Measurements from ENCODE around the gene IL4R. TPM values are rescaled to one million over a fixed set of nuclear protein-coding genes. Genes with fewer than 3 reads are reported as not detected.

The IL4R gene
- total RNA-seq, 1 experiment from 2014 or later: 25.1 TPM

DNA sequence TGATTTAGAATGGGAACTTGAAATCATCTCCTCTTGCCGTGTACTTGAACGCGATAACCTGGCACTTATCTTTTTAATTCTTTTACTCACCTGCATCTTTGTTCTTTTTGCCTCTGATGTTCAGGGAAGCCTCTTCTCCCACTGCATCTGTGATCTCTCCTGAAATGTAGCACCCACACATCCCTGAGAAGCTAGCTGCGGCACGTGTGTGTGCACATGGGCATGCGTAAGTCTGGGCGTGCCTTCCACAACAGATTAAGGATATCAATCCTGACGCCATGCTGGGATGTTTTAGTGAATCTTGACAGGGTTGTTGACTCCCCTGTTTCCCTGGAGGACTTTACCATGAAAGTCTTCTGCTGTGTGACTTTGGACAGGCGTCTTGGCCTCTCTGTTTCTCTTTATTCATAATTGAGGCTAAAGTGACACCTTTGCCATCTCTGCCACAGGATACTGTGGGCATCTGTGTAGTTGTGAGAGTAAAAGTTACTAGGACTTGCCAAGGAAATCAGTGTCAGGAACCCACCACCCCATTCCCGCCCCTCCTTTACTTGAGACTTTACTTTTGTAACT lies 20.5 kb downstream of the IL4R start:
- H3K9me3 ChIP-seq (ENCODE audit: low read length): no peaks in the 10 kb centered on the region
- no peaks in the 10 kb centered on the region for H3F3A ChIP-seq (ENCODE audit: low read length, unreplicated experiment)
- no peak overlapping the region for H3K27ac ChIP-seq (ENCODE audit: low read length)
- no peak for ATAC-seq
- BruUV-seq (replicated peaks): no TSS peak
- H4K20me1 ChIP-seq (ENCODE audit: low read length): no peaks in the 10 kb centered on the region
- H3K9ac ChIP-seq (ENCODE audit: low read length): no peak overlapping the region
- H3K27me3 ChIP-seq (ENCODE audit: low read length): no peaks in the 10 kb centered on the region
- H2AFZ ChIP-seq (ENCODE audit: low read length): no peak overlapping the region
- TF ChIP-seq, protein P1, sequence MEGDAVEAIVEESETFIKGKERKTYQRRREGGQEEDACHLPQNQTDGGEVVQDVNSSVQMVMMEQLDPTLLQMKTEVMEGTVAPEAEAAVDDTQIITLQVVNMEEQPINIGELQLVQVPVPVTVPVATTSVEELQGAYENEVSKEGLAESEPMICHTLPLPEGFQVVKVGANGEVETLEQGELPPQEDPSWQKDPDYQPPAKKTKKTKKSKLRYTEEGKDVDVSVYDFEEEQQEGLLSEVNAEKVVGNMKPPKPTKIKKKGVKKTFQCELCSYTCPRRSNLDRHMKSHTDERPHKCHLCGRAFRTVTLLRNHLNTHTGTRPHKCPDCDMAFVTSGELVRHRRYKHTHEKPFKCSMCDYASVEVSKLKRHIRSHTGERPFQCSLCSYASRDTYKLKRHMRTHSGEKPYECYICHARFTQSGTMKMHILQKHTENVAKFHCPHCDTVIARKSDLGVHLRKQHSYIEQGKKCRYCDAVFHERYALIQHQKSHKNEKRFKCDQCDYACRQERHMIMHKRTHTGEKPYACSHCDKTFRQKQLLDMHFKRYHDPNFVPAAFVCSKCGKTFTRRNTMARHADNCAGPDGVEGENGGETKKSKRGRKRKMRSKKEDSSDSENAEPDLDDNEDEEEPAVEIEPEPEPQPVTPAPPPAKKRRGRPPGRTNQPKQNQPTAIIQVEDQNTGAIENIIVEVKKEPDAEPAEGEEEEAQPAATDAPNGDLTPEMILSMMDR (conservative IDR thresholded peaks at IDR 0.05; ENCODE audit: low read depth, low read length): no peak
- no peak for TF ChIP-seq EZH2 (IDR thresholded peaks at IDR 0.05; ENCODE audit: low read length, unreplicated experiment)
- intact Hi-C loops (cut with micrococcal nuclease): no loop called here
- no peak overlapping the region for H3K4me2 ChIP-seq (ENCODE audit: low read length)
- POLR2A ChIA-PET (ENCODE audit: unreplicated experiment): interaction anchor here (0.7 kb wide), 1 partner anchor 130 kb away, joined by 8 read pairs; no protein-coding TSS in a partner anchor
- CTCF ChIA-PET: no interaction called here
- H3K4me3 ChIP-seq (ENCODE audit: low read length): no peak overlapping the region
- peaks cover 58% of the 10 kb centered on the region for H3K79me2 ChIP-seq (ENCODE audit: low read length)
- no peak for DNase-seq
- peaks cover 5% of the 10 kb centered on the region; the same call in 1 of the 2 replicates for H3K36me3 ChIP-seq (ENCODE audit: low read depth, low read length)
- H3K9me2 ChIP-seq (replicated peaks; ENCODE audit: low read length): no peaks in the 10 kb centered on the region
- H3K4me1 ChIP-seq (ENCODE audit: insufficient read depth, low read length): no peaks in the 10 kb centered on the region

DNA sequence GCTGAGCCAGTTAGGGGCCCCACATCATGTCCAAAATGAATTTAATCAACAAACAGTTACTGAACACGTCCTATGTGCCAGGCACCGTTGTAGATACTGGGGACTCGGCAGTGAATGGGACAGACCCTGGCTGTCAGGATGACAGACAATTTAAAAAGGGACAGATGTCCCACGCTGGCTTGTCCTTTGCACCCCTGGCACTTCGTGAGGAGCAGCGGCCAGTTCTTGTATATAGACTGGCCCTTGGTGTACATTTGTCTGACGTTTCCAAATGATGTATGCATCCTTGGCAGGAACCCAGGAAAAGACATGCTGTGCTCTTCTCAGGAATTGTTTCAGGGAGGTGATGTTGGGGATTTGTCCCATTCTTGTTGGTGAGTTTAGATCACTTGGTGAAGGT lies 21.1 kb downstream of the IL4R start:
- no peaks in the 10 kb centered on the region for H3K9me2 ChIP-seq (replicated peaks; ENCODE audit: low read length)
- no peaks in the 10 kb centered on the region for H4K20me1 ChIP-seq (ENCODE audit: low read length)
- no peaks in the 10 kb centered on the region for H3F3A ChIP-seq (ENCODE audit: low read length, unreplicated experiment)
- peaks cover 52% of the 10 kb centered on the region for H3K79me2 ChIP-seq (ENCODE audit: low read length)
- H3K4me2 ChIP-seq (ENCODE audit: low read length): no peak overlapping the region
- DNase-seq: no peak
- H2AFZ ChIP-seq (ENCODE audit: low read length): no peak overlapping the region
- POLR2A ChIA-PET (ENCODE audit: unreplicated experiment): no interaction called here
- intact Hi-C loops (cut with micrococcal nuclease): no loop called here
- H3K36me3 ChIP-seq (ENCODE audit: low read depth, low read length): peaks cover 5% of the 10 kb centered on the region; the same call in 1 of the 2 replicates
- ATAC-seq: no peak
- no peaks in the 10 kb centered on the region for H3K4me1 ChIP-seq (ENCODE audit: insufficient read depth, low read length)
- CTCF ChIA-PET: no interaction called here
- no peak overlapping the region for H3K4me3 ChIP-seq (ENCODE audit: low read length)
- no TSS peak for BruUV-seq (replicated peaks)
- no peak overlapping the region for H3K9ac ChIP-seq (ENCODE audit: low read length)
- TF ChIP-seq EZH2phosphoT487 (IDR thresholded peaks at IDR 0.05; ENCODE audit: borderline replicate concordance, low read length): no peak
- TF ChIP-seq EZH2 (IDR thresholded peaks at IDR 0.05; ENCODE audit: low read length, unreplicated experiment): no peak
- TF ChIP-seq, protein P1 (conservative IDR thresholded peaks at IDR 0.05; ENCODE audit: low read depth, low read length): no peak
- no peak overlapping the region for H3K27ac ChIP-seq (ENCODE audit: low read length)
- no peaks in the 10 kb centered on the region for H3K27me3 ChIP-seq (ENCODE audit: low read length)
- H3K9me3 ChIP-seq (ENCODE audit: low read length): no peaks in the 10 kb centered on the region

DNA sequence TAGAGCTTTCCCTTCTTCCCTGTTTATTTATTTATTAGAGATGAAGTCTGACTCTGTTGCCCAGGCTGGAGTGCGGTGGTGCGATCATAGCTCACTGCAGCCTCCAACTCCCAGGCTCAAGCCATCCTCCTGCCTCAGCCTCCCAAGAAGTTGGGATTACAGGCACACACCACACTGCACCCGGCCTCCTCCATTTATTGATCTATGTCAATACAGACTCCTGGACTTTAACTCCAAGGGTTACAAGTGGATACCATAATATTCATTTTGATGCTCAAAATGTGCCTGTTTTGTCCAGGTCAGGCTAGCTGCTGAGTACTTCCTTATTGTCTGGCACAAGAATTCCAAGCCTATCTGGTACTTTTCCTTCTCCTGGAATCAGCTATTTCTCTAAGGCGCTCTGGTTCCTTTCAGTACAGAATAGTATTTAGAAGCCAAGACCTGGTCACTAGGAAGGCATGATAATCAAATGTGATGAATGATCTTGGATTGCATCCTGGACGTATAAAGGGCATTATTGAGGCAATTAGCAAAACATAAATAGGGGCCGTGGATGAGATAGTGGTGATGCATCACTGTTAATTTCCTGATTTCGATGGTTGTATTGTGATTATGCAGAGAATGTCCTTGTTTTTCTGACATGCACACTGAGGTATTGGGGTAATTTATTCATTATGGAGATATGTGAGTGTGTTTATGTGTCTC lies 21.7 kb downstream of the IL4R start:
- H3K9ac ChIP-seq (ENCODE audit: low read length): no peak overlapping the region
- H3K27me3 ChIP-seq (ENCODE audit: low read length): no peaks in the 10 kb centered on the region
- H3K4me1 ChIP-seq (ENCODE audit: insufficient read depth, low read length): no peaks in the 10 kb centered on the region
- H2AFZ ChIP-seq (ENCODE audit: low read length): no peak overlapping the region
- H3F3A ChIP-seq (ENCODE audit: low read length, unreplicated experiment): no peaks in the 10 kb centered on the region
- no TSS peak for BruUV-seq (replicated peaks)
- H3K9me2 ChIP-seq (replicated peaks; ENCODE audit: low read length): no peaks in the 10 kb centered on the region
- no peak for ATAC-seq
- DNase-seq: no peak
- H3K27ac ChIP-seq (ENCODE audit: low read length): no peak overlapping the region
- POLR2A ChIA-PET (ENCODE audit: unreplicated experiment): no interaction called here
- H3K36me3 ChIP-seq (ENCODE audit: low read depth, low read length): peaks cover 5% of the 10 kb centered on the region; the same call in 1 of the 2 replicates
- intact Hi-C loops (cut with micrococcal nuclease): no loop called here
- H3K79me2 ChIP-seq (ENCODE audit: low read length): peaks cover 47% of the 10 kb centered on the region
- no peak for TF ChIP-seq EZH2 (IDR thresholded peaks at IDR 0.05; ENCODE audit: low read length, unreplicated experiment)
- no peaks in the 10 kb centered on the region for H4K20me1 ChIP-seq (ENCODE audit: low read length)
- CTCF ChIA-PET: no interaction called here
- H3K9me3 ChIP-seq (ENCODE audit: low read length): no peaks in the 10 kb centered on the region
- H3K4me2 ChIP-seq (ENCODE audit: low read length): no peak overlapping the region
- no peak overlapping the region for H3K4me3 ChIP-seq (ENCODE audit: low read length)

Data from PC-3 (cell line).